ENCODE data around the gene ZFP1. TPM values are rescaled to one million over a fixed set of nuclear protein-coding genes. Genes with fewer than 3 reads are reported as not detected.

Gene ZFP1
- total and polyA plus RNA-seq, 2 of the 4 experiments (the other 2 are of a cell fraction): 3.8 to 16.0 TPM

GRCh38 chr16:75100603-75100990 is 47.7 kb upstream of the ZFP1 start:
- Histone ChIP-seq H3K14ac (replicated peaks; ENCODE audit: low read depth, low read length) (peak overlapping the region; percentile 65; the same call in 1 of the 2 replicates), H3K36me3 (ENCODE audit: control insufficient read depth, insufficient read depth, low read length) (no peaks in the 10 kb centered on the region), H3K4me3 (ENCODE audit: insufficient read depth, low read depth, low read length) (no peak overlapping the region), H3K23ac (ENCODE audit: low read depth, low read length) (0 out of 2 replicates have a peak overlapping the region, but pooled peaks have one; percentile 14), H2AK9ac (replicated peaks; ENCODE audit: low read depth, low read length, poor library complexity) (peak overlapping the region; percentile 86), H3K4ac (ENCODE audit: low read depth, low read length) (peak overlapping the region; percentile 57; the same call in 1 of the 2 replicates), H3K4me1 (ENCODE audit: control insufficient read depth, insufficient read depth, low read length) (peaks cover 18% of the 10 kb centered on the region), H2BK20ac (ENCODE audit: low read depth, low read length) (no peak overlapping the region), H4K5ac (ENCODE audit: low read depth, low read length) (no peak overlapping the region), H2AK5ac (ENCODE audit: low read depth, low read length) (no peak overlapping the region), H4K20me1 (ENCODE audit: insufficient read depth, low read length) (no peaks in the 10 kb centered on the region), H2BK5ac (ENCODE audit: low read depth, low read length, poor library complexity, severe bottlenecking) (no peak overlapping the region), H3K18ac (ENCODE audit: low read depth, low read length) (no peak overlapping the region), H3K56ac (ENCODE audit: extremely low read depth, insufficient read depth, low read length) (no peak overlapping the region), H2BK120ac (ENCODE audit: low read depth, low read length) (no peak overlapping the region), H3K9ac (ENCODE audit: low read depth, low read length) (no peak overlapping the region), H4K8ac (ENCODE audit: low read depth in 2 of 2, low read length in 2 of 2) (no peak overlapping the region), H3K79me1 (ENCODE audit: low read depth in 1 of 2, low read length in 2 of 2) (peaks cover 16 to 48% of the 10 kb centered on the region in 2 experiments), H3K9me1 (ENCODE audit: insufficient read depth, low read length) (peaks cover 22% of the 10 kb centered on the region), H2AFZ (replicated peaks; ENCODE audit: low read length, poor library complexity) (peak overlapping the region; percentile 46), H3K27ac (ENCODE audit: insufficient read depth, low read length) (no peak overlapping the region), H3K9me3 (ENCODE audit: control insufficient read depth, insufficient read depth, low read length) (no peaks in the 10 kb centered on the region), H3K4me2 (ENCODE audit: low read depth, low read length) (no peak overlapping the region), H3K27me3 (ENCODE audit: control insufficient read depth, insufficient read depth, low read length) (no peaks in the 10 kb centered on the region), H4K91ac (ENCODE audit: insufficient read depth, low read depth, low read length) (no peak overlapping the region), H2BK15ac (ENCODE audit: low read depth, low read length) (no peak overlapping the region)
- in situ Hi-C loops (cut with MboI; ENCODE audit: low sequenced_read_pairs): no loop called here
- intact Hi-C loops (cut with micrococcal nuclease): no loop called here
- no peak for DNase-seq
- dilution Hi-C loops (cut with HindIII; ENCODE audit: low sequenced_read_pairs, unreplicated experiment): no loop called here
- CTCF ChIA-PET: no interaction called here
- no peak for ATAC-seq (ENCODE audit: low read depth)
- no CpG with 5 or more reads among the region's 3 CpGs for WGBS, 2 experiments (ENCODE audit: extremely low coverage in 2 of 2, insufficient read length in 1 of 2)
- POLR2A ChIA-PET (ENCODE audit: unreplicated experiment): no interaction called here
- no TSS peak for BruUV-seq (replicated peaks)
- TF ChIP-seq USF2 (IDR thresholded peaks at IDR 0.05; ENCODE audit: low read depth, low read length) (no peak), RAD21 (IDR thresholded peaks at IDR 0.05; ENCODE audit: low read length) (no peak), ELK1 (IDR thresholded peaks at IDR 0.05; ENCODE audit: borderline replicate concordance, low read depth, low read length) (no peak), MAFK (IDR thresholded peaks at IDR 0.05; ENCODE audit: low read depth, low read length) (no peak), MAZ (IDR thresholded peaks at IDR 0.05; ENCODE audit: borderline replicate concordance, low read depth, low read length) (no peak), SMC3 (IDR thresholded peaks at IDR 0.05; ENCODE audit: low read depth, low read length) (no peak), CTCF (conservative IDR thresholded peaks at IDR 0.05; ENCODE audit: low read depth, low read length) (no peak), FOS (IDR thresholded peaks at IDR 0.05; ENCODE audit: low read depth, low read length) (no peak), POLR2A (IDR thresholded peaks at IDR 0.05; ENCODE audit: low read depth, low read length) (no peak), BHLHE40 (IDR thresholded peaks at IDR 0.05; ENCODE audit: low read depth, low read length) (no peak), RFX5 (IDR thresholded peaks at IDR 0.05; ENCODE audit: low read depth, low read length) (no peak), CEBPB (IDR thresholded peaks at IDR 0.05; ENCODE audit: low read depth, low read length) (no peak), NFE2L2 (IDR thresholded peaks at IDR 0.05; ENCODE audit: low read depth, low read length) (no peak), RCOR1 (IDR thresholded peaks at IDR 0.05; ENCODE audit: insufficient replicate concordance, low read length) (no peak), CHD1 (IDR thresholded peaks at IDR 0.05; ENCODE audit: low read depth, low read length) (no peak), MXI1 (IDR thresholded peaks at IDR 0.05; ENCODE audit: borderline replicate concordance, low read depth, low read length) (no peak)

All from IMR-90 (cell line).